Colonic mucosa (tissue), 4 donors: ENCODE data around the gene ATF4. TPM values are rescaled to one million over a fixed set of nuclear protein-coding genes. Genes with fewer than 3 reads are reported as not detected.

Experiments
- DNase-seq: peaks from one replicate; pipeline ENCODE4 v3.0.0-alpha.2; 2020
- H3K27ac ChIP-seq: fragments of 200-600 bp; one replicate; pipeline ENCODE4 v1.8.0; 2021
- H3K27me3 ChIP-seq: fragments of 200-600 bp; one replicate; pipeline ENCODE4 v1.8.0; 2021
- H3K36me3 ChIP-seq: fragments of 200-600 bp; one replicate; pipeline ENCODE4 v1.8.0; 2021
- H3K4me1 ChIP-seq: fragments of 200-600 bp; one replicate; pipeline ENCODE4 v1.8.0; 2021; ENCODE audit warnings: mild to moderate bottlenecking
- H3K4me3 ChIP-seq: fragments of 200-600 bp; one replicate; pipeline ENCODE4 v1.8.0; 2021
- H3K9ac ChIP-seq, 2 donors: one replicate each; pipeline ENCODE4 v1.7.0; 2013; ENCODE audit warnings: control low read depth in 2 of 2, low read depth in 2 of 2, low read length in 2 of 2
- H3K9me3 ChIP-seq: fragments of 200-600 bp; one replicate; pipeline ENCODE4 v1.8.0; 2021
- CTCF ChIP-seq: fragments of 200-600 bp; IDR thresholded peaks from one replicate; pipeline ENCODE4 v1.8.0; 2022; ENCODE audit warnings: antibody characterized with exemption, mild to moderate bottlenecking
- intact Hi-C: fragments of 100-400 bp; cut with DNase I; formaldehyde crosslinking; loops from one replicate; pipeline ENCODE4 v1.14.1; 2022
- total RNA-seq, 2 donors: library from RNA; stranded (reverse); fragmentation: NEBNext Ultra II Directional in 1 of 2; extraction: Animal tissue kit (Norgen Biotek cat#: 25700) in 1 of 2; gene quantifications; one replicate each; pipeline ENCODE4 v1.2.1, GENCODE V29; 2021
- donor health status: healthy.
- donor health status: DM: no; HTN: no; CAD: no.
- donor health status: DM: no; HTN: no; CAD: no.

The ATF4 gene
- total RNA-seq, 2 donors from 2014 or later: 279 to 302 TPM

DNA sequence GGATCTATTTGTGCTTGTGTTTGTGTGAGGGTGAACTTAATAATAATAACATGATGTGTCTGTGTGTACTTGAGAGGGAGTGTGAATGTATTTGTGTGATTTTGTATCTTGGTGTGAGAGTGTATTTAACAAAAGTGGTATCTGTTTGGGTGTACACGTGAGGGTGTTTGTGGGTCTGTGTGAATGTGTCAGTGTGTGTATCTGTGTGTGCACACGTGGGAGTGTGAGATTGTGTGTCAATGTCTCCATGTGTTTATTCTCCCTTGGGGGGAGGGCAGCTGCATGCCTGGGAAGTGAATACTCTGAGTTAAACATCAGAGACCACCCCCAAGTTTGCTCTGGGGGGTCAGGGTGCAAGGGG, 27.2 kb downstream of the ATF4 start:
- intact Hi-C loops: no loop called here
- no peaks in the 10 kb centered on the region for H3K9me3 ChIP-seq
- no peak overlapping the region for H3K27ac ChIP-seq
- H3K9ac ChIP-seq: no peak overlapping the region
- H3K4me3 ChIP-seq: no peak overlapping the region
- no peaks in the 10 kb centered on the region for H3K36me3 ChIP-seq
- TF ChIP-seq CTCF: no peak
- H3K4me1 ChIP-seq: no peaks in the 10 kb centered on the region
- no peaks in the 10 kb centered on the region for H3K27me3 ChIP-seq
- no peak for DNase-seq

DNA sequence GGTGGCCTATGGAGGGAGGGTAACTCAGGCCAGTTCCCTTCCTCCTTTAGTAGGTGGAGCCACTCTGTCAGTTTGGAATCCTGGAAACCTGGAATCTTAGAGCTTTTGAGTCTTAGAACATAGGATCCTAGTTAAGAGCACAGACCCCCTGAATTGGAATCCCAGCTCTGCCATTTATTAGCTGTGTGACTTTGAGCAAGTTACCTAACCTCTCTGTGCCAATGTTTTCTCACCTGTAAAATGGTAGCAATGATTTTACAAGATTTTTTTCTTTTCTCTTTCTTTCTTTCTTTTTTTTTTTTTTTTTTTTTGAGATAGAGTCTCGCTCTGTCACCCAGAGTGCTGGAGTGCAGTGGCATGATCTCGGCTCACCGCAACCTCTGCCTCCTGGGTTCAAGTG, 33.1 kb downstream of the ATF4 start:
- H3K27me3 ChIP-seq: peaks cover 21% of the 10 kb centered on the region
- H3K4me3 ChIP-seq: no peak overlapping the region
- intact Hi-C loops: no loop called here
- no peak for TF ChIP-seq CTCF
- H3K9ac ChIP-seq: no peak overlapping the region
- no peaks in the 10 kb centered on the region for H3K9me3 ChIP-seq
- no peak overlapping the region for H3K27ac ChIP-seq
- no peak for DNase-seq
- no peaks in the 10 kb centered on the region for H3K4me1 ChIP-seq
- no peaks in the 10 kb centered on the region for H3K36me3 ChIP-seq

DNA sequence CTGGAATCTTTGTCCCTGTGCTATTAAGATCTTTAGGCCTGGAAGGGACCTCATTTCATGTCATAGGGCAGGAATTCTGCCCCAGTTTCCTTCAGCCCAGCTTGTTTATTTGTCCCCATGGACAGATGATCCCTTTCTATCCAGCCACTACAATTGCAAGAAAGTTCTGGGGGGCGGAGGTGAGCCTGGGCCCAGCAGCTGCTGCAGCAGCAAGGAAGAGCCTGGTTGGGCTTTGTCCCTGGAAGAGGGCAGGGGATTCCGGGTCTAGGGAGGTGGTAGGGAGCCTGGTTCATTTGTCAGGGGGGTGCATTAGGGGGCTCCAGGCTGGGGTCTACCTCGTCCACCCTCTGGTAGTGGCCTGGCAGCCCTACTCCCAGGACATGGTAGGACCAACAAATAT, 33.8 kb downstream of the ATF4 start:
- Histone ChIP-seq H3K36me3 (no peaks in the 10 kb centered on the region), H3K4me3 (no peak overlapping the region), H3K9me3 (no peaks in the 10 kb centered on the region), H3K9ac (no peak overlapping the region), H3K27me3 (peaks cover 22% of the 10 kb centered on the region), H3K4me1 (no peaks in the 10 kb centered on the region), H3K27ac (no peak overlapping the region)
- no peak for TF ChIP-seq CTCF
- DNase-seq: no peak
- intact Hi-C loops: no loop called here

DNA sequence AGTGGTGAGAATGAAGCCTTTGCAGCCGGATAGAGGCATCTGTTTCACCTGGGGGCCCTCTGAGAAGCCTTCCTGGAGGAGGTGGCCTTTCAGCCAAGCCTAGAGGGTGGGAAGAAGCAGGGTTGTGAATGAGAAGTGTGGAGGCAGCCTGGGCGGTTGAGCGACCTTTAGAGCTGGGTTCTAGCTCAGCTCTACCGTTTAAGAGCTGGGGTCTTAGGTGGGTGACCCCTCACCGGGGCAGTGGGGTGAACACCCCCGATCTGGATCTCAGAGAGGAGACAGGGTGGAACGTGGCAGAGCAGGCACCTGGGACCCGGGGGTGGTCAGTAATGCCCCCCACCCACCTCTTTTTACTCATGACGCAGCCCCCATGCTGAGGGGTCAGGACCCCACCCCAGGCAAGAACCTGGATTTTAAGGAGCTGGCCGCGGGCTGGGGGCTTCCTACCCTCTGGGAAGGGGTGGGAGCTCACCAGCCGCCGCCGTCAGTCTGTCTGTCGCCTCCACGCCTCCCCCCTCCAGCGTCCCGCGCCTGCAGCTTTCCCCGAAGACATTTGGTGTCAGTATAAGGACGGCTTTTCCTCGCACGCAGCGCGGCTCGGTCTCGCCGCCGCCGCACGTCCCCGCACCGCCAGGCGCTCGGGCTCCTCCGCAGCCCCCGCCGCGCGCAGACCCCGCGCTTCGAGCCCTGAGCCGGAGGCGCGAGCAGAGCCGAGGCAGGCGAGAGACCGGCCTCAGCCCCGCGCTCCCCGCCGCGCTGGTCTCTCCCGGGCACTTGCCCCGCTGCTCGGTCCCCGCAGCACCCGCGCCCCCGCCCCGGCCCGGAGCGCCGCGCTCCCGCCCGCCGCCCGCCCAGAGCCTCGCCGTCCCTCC, 36.8 kb downstream of the ATF4 start:
- Histone ChIP-seq H3K4me3 (no peak overlapping the region), H3K27me3 (peaks cover 22% of the 10 kb centered on the region), H3K36me3 (no peaks in the 10 kb centered on the region), H3K9me3 (no peaks in the 10 kb centered on the region), H3K4me1 (no peaks in the 10 kb centered on the region), H3K27ac (no peak overlapping the region), H3K9ac (no peak overlapping the region)
- no peak for TF ChIP-seq CTCF
- no peak for DNase-seq
- intact Hi-C loops: loop anchor here (5.0 kb wide), 1 partner anchor 475 kb away; no protein-coding TSS in a partner anchor

- TF ChIP-seq CTCF: no peak
- Histone ChIP-seq H3K4me1 (no peaks in the 10 kb centered on the region), H3K9ac (no peak overlapping the region), H3K36me3 (no peaks in the 10 kb centered on the region), H3K27ac (no peak overlapping the region), H3K9me3 (no peaks in the 10 kb centered on the region), H3K4me3 (no peak overlapping the region), H3K27me3 (peaks cover 22% of the 10 kb centered on the region)
- intact Hi-C loops: loop anchor here (5.0 kb wide), 1 partner anchor 474 kb away; no protein-coding TSS in a partner anchor
- no peak for DNase-seq
These were observed 37.9 kb downstream of the ATF4 start for GRCh38 chr22:39558254-39558727.
